ENCODE results near the gene H1-8. TPM values are rescaled to one million over a fixed set of nuclear protein-coding genes. Genes with fewer than 3 reads are reported as not detected.

Gene H1-8
- total RNA-seq, 2 experiments from 2014 or later = not detected

GRCh38 chr3:129581623-129582022, 38.6 kb downstream of the H1-8 start:
- H3K4me3 Mint-ChIP-seq = no peak overlapping the region
- H3K27ac Mint-ChIP-seq = no peak overlapping the region
- H3K4me1 Mint-ChIP-seq = peaks cover 10% of the 10 kb centered on the region
- H3K36me3 Mint-ChIP-seq (ENCODE audit: low read depth) = no peaks in the 10 kb centered on the region
- POLR2A ChIA-PET = no interaction called here
- ATAC-seq (no peak), DNase-seq (no peak)
- H3K9me3 Mint-ChIP-seq (ENCODE audit: low read depth) = no peaks in the 10 kb centered on the region
- CTCF ChIA-PET = interaction anchor here (0.6 kb wide), 1 partner anchor 525 kb away, joined by 3 read pairs; no protein-coding TSS in a partner anchor
- intact Hi-C loops (cut with DNase I, micrococcal nuclease) = no loop called here
- no peaks in the 10 kb centered on the region for H3K27me3 Mint-ChIP-seq

DNA sequence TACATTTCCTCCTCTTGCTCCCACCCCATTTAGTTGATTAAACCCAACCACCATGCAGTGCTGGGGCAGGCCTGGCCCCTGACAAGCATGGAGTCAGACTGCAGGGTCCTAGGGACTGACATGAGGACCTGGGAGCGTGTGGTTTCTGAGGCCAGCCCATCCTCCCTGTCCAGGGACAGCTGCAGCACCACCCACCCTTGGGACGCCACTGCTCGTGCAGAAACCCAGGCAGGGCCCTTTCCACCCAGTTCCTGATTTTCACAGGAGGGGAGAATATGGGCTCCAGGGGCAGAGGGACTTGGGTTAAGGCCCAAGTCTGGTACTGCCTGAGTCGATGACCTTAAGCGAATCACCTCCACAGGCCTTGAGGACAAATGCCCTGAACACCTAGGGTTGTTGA, 39.8 kb downstream of the H1-8 start:
- H3K27me3 Mint-ChIP-seq = no peaks in the 10 kb centered on the region
- ATAC-seq = no peak
- H3K4me3 Mint-ChIP-seq = no peak overlapping the region
- ChIA-PET POLR2A (no interaction called here), CTCF (interaction anchor here (0.6 kb wide), 1 partner anchor 15 kb away, joined by 3 read pairs; no protein-coding TSS in a partner anchor)
- DNase-seq = no peak
- H3K4me1 Mint-ChIP-seq = peaks cover 2% of the 10 kb centered on the region
- intact Hi-C loops (cut with DNase I, micrococcal nuclease) = no loop called here
- H3K9me3 Mint-ChIP-seq (ENCODE audit: low read depth) = no peaks in the 10 kb centered on the region
- no peaks in the 10 kb centered on the region for H3K36me3 Mint-ChIP-seq (ENCODE audit: low read depth)
- H3K27ac Mint-ChIP-seq = no peak overlapping the region

DNA sequence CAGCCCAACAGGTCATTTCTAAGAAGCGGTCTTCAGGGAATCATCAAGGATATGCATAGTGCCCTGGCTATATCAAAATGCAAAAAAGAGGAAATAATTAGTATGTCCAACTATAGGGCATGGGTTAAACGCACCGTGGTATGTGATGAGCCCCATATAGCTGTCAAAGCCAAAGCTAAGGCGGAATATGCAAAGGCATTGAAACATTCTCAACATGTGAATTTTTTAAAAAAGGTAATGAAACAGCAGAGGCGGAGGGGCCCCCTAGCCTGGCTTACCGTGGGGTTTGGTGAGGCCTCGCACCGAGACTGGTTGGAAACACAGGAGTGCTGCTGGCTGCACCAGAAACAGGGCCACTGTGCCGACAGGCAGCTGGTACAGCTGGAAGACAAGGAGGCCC, 40.3 kb downstream of the H1-8 start:
- H3K4me1 Mint-ChIP-seq = no peaks in the 10 kb centered on the region

GRCh38 chr3:129584631-129585030, 41.7 kb downstream of the H1-8 start:
- no peaks in the 10 kb centered on the region for H3K9me3 Mint-ChIP-seq (ENCODE audit: low read depth)
- no peak overlapping the region for H3K4me3 Mint-ChIP-seq
- DNase-seq (no peak), ATAC-seq (no peak)
- H3K27me3 Mint-ChIP-seq = no peaks in the 10 kb centered on the region
- intact Hi-C loops (cut with DNase I, micrococcal nuclease) = no loop called here
- no peaks in the 10 kb centered on the region for H3K4me1 Mint-ChIP-seq
- no peaks in the 10 kb centered on the region for H3K36me3 Mint-ChIP-seq (ENCODE audit: low read depth)
- CTCF ChIA-PET = no interaction called here
- H3K27ac Mint-ChIP-seq = no peak overlapping the region
- POLR2A ChIA-PET = no interaction called here

More for the DNA sequence above, 40.3 kb downstream of the H1-8 start:
- ChIA-PET POLR2A (no interaction called here), CTCF (no interaction called here)
- Mint-ChIP-seq H3K27ac (no peak overlapping the region), H3K27me3 (no peaks in the 10 kb centered on the region), H3K36me3 (ENCODE audit: low read depth) (no peaks in the 10 kb centered on the region), H3K9me3 (ENCODE audit: low read depth) (no peaks in the 10 kb centered on the region), H3K4me3 (no peak overlapping the region)
- DNase-seq (no peak), ATAC-seq (no peak)
- intact Hi-C loops (cut with DNase I, micrococcal nuclease) = no loop called here

GRCh38 chr3:129585949-129586657, 43.1 kb downstream of the H1-8 start:
- ChIA-PET CTCF (no interaction called here), POLR2A (no interaction called here)
- Mint-ChIP-seq H3K27me3 (no peaks in the 10 kb centered on the region), H3K4me3 (no peak overlapping the region), H3K4me1 (no peaks in the 10 kb centered on the region), H3K9me3 (ENCODE audit: low read depth) (no peaks in the 10 kb centered on the region), H3K27ac (no peak overlapping the region), H3K36me3 (ENCODE audit: low read depth) (no peaks in the 10 kb centered on the region)
- intact Hi-C loops (cut with DNase I, micrococcal nuclease) = no loop called here
- DNase-seq (no peak), ATAC-seq (no peak)

GRCh38 chr3:129586746-129587430, 43.9 kb downstream of the H1-8 start:
- CTCF ChIA-PET = no interaction called here

DNA sequence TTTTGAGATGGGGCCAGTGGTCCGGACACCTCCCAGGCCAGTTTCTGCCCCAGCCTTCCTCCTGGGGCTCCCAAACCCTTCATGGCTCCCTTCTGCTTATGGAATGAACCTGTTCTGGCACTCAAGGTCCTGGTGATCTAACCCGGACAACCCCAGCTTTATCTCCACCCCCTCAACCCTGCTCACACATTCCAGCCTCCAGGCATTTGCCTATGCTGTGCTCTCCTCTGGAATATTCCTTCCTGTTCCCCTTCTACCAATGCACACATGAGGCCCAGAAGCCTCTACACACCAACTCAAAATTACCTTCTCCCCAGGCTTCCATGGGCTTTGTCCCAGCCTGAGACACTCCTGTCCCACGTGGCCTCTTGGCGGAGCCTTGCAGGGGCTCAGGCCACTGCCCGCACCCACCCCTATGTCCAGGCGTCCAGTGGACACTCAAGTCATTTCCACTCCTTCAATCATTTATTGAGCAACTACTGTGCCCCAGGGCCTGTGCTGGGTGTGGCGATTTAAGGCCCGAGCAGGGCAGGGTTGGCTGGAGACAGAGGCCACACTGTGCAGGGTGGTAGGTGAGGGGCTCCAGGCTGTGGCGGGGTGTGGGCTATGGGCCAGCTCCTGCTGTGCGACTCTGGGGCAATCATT, 44.7 kb downstream of the H1-8 start:
- CTCF ChIA-PET = no interaction called here
- ATAC-seq (no peak), DNase-seq (no peak)
- no peaks in the 10 kb centered on the region for H3K36me3 Mint-ChIP-seq (ENCODE audit: low read depth)
- no peaks in the 10 kb centered on the region for H3K4me1 Mint-ChIP-seq
- H3K27me3 Mint-ChIP-seq = no peaks in the 10 kb centered on the region
- H3K4me3 Mint-ChIP-seq = no peak overlapping the region
- no peaks in the 10 kb centered on the region for H3K9me3 Mint-ChIP-seq (ENCODE audit: low read depth)
- H3K27ac Mint-ChIP-seq = no peak overlapping the region
- intact Hi-C loops (cut with DNase I, micrococcal nuclease) = no loop called here
- POLR2A ChIA-PET = no interaction called here

More at GRCh38 chr3:129586746-129587430, 43.9 kb downstream of the H1-8 start:
- H3K9me3 Mint-ChIP-seq (ENCODE audit: low read depth) = no peaks in the 10 kb centered on the region
- no peaks in the 10 kb centered on the region for H3K4me1 Mint-ChIP-seq
- ATAC-seq (no peak), DNase-seq (no peak)
- H3K27ac Mint-ChIP-seq = no peak overlapping the region
- no peak overlapping the region for H3K4me3 Mint-ChIP-seq
- H3K36me3 Mint-ChIP-seq (ENCODE audit: low read depth) = no peaks in the 10 kb centered on the region
- POLR2A ChIA-PET = no interaction called here
- intact Hi-C loops (cut with DNase I, micrococcal nuclease) = no loop called here
- no peaks in the 10 kb centered on the region for H3K27me3 Mint-ChIP-seq

- Mint-ChIP-seq H3K36me3 (ENCODE audit: low read depth) (no peaks in the 10 kb centered on the region), H3K4me1 (peaks cover 18% of the 10 kb centered on the region), H3K4me3 (no peak overlapping the region), H3K9me3 (ENCODE audit: low read depth) (no peaks in the 10 kb centered on the region), H3K27me3 (no peaks in the 10 kb centered on the region), H3K27ac (no peak overlapping the region)
- ATAC-seq = no peak
- DNase-seq = no peak
- intact Hi-C loops (cut with DNase I, micrococcal nuclease) = no loop called here
- CTCF ChIA-PET = no interaction called here
- POLR2A ChIA-PET = no interaction called here
These were observed 47.2 kb downstream of the H1-8 start for GRCh38 chr3:129590215-129590614.

DNA sequence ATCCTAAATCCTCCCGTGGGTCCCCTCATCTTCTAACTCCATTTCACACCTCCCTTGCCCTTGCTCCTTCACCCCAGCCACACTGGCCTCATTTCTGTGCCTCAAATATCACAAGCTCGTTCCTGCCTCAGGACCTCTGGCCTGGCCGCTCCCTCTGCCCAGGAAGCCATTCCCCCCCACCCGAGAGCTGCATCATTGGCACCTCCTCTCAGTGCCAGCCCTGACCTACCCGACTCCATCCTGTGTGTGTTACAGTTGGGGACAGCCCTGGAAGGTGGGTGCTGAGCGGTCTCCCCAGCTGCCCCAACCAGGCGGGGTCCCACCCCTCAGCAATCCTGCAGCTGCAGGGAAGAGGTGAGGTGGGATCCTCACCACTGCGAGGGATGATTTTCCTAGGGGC, 49.0 kb downstream of the H1-8 start:
- DNase-seq (no peak), ATAC-seq (no peak)
- H3K36me3 Mint-ChIP-seq (ENCODE audit: low read depth) = no peaks in the 10 kb centered on the region
- POLR2A ChIA-PET = no interaction called here
- H3K27me3 Mint-ChIP-seq = no peaks in the 10 kb centered on the region
- CTCF ChIA-PET = no interaction called here
- H3K9me3 Mint-ChIP-seq (ENCODE audit: low read depth) = no peaks in the 10 kb centered on the region
- peaks cover 18% of the 10 kb centered on the region for H3K4me1 Mint-ChIP-seq
- H3K27ac Mint-ChIP-seq = no peak overlapping the region
- intact Hi-C loops (cut with DNase I, micrococcal nuclease) = no loop called here
- H3K4me3 Mint-ChIP-seq = no peak overlapping the region

DNA sequence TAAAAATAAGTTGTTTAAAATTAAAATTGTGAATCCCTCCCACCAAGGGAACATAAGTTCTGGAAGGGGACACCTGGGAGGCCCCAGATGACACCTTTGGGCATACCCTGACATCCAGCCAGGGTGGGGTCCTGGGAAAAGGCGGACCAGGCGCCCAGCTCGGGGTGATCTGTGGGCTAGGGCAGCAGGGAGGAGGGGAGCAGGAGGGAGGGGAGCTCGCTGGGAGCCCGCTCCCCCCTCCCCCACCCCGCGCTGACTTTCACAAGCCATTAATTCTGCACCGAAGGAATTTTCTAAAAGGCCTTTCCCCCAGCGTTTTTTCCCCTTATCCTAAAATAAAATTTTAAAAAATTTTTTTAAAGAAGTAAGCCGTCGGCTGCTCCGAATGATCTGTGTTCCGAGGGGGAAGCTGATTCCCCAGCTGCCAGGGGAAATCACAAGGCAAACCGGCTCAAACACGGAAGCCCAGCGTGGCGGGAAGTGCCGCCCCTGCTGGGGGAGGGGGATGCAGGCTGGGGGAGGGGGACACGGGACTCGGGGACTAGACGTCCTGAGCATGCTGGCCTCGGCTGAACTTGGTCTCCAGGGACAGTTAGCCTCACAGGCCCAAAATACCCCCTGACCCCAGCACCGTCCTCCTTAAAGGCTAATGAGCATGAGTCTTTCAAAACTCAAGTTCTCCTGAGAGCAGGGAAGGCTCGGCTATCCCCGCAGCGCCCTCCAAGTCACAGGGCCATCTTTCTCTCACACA, 49.6 kb downstream of the H1-8 start:
- ChIA-PET CTCF (no interaction called here), POLR2A (interaction anchor here (1.3 kb wide), 1 partner anchor 13 kb away, joined by 3 read pairs; no protein-coding TSS in a partner anchor)
- Mint-ChIP-seq H3K27ac (no peak overlapping the region), H3K9me3 (ENCODE audit: low read depth) (no peaks in the 10 kb centered on the region), H3K27me3 (no peaks in the 10 kb centered on the region), H3K4me3 (no peak overlapping the region), H3K36me3 (ENCODE audit: low read depth) (no peaks in the 10 kb centered on the region), H3K4me1 (peaks cover 18% of the 10 kb centered on the region)
- no peak for DNase-seq
- intact Hi-C loops (cut with DNase I, micrococcal nuclease) = no loop called here
- no peak for ATAC-seq

- intact Hi-C loops (cut with DNase I, micrococcal nuclease) = no loop called here
- Mint-ChIP-seq H3K4me1 (peaks cover 18% of the 10 kb centered on the region), H3K9me3 (ENCODE audit: low read depth) (no peaks in the 10 kb centered on the region), H3K27ac (no peak overlapping the region), H3K36me3 (ENCODE audit: low read depth) (no peaks in the 10 kb centered on the region), H3K27me3 (no peaks in the 10 kb centered on the region), H3K4me3 (no peak overlapping the region)
- ATAC-seq (no peak), DNase-seq (peak; percentile 31)
- CTCF ChIA-PET = interaction anchor here (1.8 kb wide), 1 partner anchor 12 kb away, joined by 9 read pairs; no protein-coding TSS in a partner anchor
- POLR2A ChIA-PET = interaction anchor here (1.1 to 1.3 kb wide), 2 partner anchors 12 to 299 kb away, joined by 3 read pairs; no protein-coding TSS in a partner anchor
These were observed 50.2 kb downstream of the H1-8 start for GRCh38 chr3:129593230-129593594.

Data from activated CD4-positive, alpha-beta T cell treated with anti-CD3 and anti-CD28 coated beads for 36 hours (primary cell).